ENCODE results near the gene GBX2. TPM values are rescaled to one million over a fixed set of nuclear protein-coding genes. Genes with fewer than 3 reads are reported as not detected.

GBX2 gene
- not detected for total RNA-seq

GRCh38 chr2:236168110-236169080, at the start of gene GBX2:
TSS of gene GBX2 (minus strand) at chr2:236168386. CDS start at chr2:236167971, 415 bp downstream.
- Histone ChIP-seq H3K4me3 (peak within 1 kb of the TSS; percentile 8 to 65 (median 32)), H3K27ac (no peak within 1 kb of the TSS), H3K4me1 (peaks cover 44 to 95% (median 54%) of the 10 kb centered on the region in 3 donors), H3K27me3 (peaks cover 76 to 100% (median 84%) of the 10 kb centered on the region in 4 donors), H3K9me3 (no peaks in the 10 kb centered on the region), H3K36me3 (no peaks in the 10 kb centered on the region)
- intact Hi-C loops (cut with DNase I) = no loop called here
- WGBS, 2 donors = 5 to 7% methylated on average over 3 to 22 of the region's 105 CpGs
- TF ChIP-seq CTCF (IDR thresholded peaks at IDR 0.05) (no peak), POLR2A (IDR thresholded peaks at IDR 0.05) (no peak)
- DNase-seq = no peak

- no peaks in the 10 kb centered on the region for H3K36me3 ChIP-seq
- H3K4me3 ChIP-seq = no peak overlapping the region
- H3K27me3 ChIP-seq = peaks cover 0 to 51% (median 0%) of the 10 kb centered on the region in 4 donors
- H3K9me3 ChIP-seq = no peaks in the 10 kb centered on the region
- no peak overlapping the region for H3K27ac ChIP-seq
- DNase-seq = no peak
- TF ChIP-seq CTCF (IDR thresholded peaks at IDR 0.05) (no peak), POLR2A (IDR thresholded peaks at IDR 0.05) (no peak)
- 32 to 34% methylated on average over 3 to 4 of the region's 4 CpGs for WGBS, 2 donors
- intact Hi-C loops (cut with DNase I) = no loop called here
- no peaks in the 10 kb centered on the region for H3K4me1 ChIP-seq
Measured at GRCh38 chr2:236217926-236218325, 49.7 kb upstream of the GBX2 start.

- TF ChIP-seq CTCF (IDR thresholded peaks at IDR 0.05) = no peak
- no peak for TF ChIP-seq POLR2A (IDR thresholded peaks at IDR 0.05)
- H3K9me3 ChIP-seq = no peaks in the 10 kb centered on the region
- H3K27ac ChIP-seq = no peak overlapping the region
- no peak for DNase-seq
- H3K4me1 ChIP-seq = no peaks in the 10 kb centered on the region
- 93 to 94% methylated on average over 2 to 7 of the region's 7 CpGs for WGBS, 2 donors
- no peaks in the 10 kb centered on the region for H3K36me3 ChIP-seq
- intact Hi-C loops (cut with DNase I) = no loop called here
- H3K27me3 ChIP-seq = peaks cover 0 to 61% (median 0%) of the 10 kb centered on the region in 4 donors
- no peak overlapping the region for H3K4me3 ChIP-seq
Measured at GRCh38 chr2:236216711-236217110, 48.5 kb upstream of the GBX2 start.

- Histone ChIP-seq H3K4me3 (no peak overlapping the region), H3K4me1 (no peaks in the 10 kb centered on the region), H3K27ac (no peak overlapping the region), H3K36me3 (no peaks in the 10 kb centered on the region), H3K27me3 (peaks cover 0 to 70% (median 0%) of the 10 kb centered on the region in 4 donors), H3K9me3 (no peaks in the 10 kb centered on the region)
- 85 to 89% methylated on average over 12 of the region's 12 CpGs for WGBS, 2 donors
- DNase-seq = no peak
- intact Hi-C loops (cut with DNase I) = no loop called here
- no peak for TF ChIP-seq CTCF (IDR thresholded peaks at IDR 0.05)
- TF ChIP-seq POLR2A (IDR thresholded peaks at IDR 0.05) = no peak
Measured at GRCh38 chr2:236215761-236216333, 47.7 kb upstream of the GBX2 start.

GRCh38 chr2:236215196-236215595, 47.0 kb upstream of the GBX2 start:
- peaks cover 0 to 77% (median 0%) of the 10 kb centered on the region in 4 donors for H3K27me3 ChIP-seq

More at GRCh38 chr2:236215196-236215595, 47.0 kb upstream of the GBX2 start:
- DNase-seq = no peak
- H3K4me1 ChIP-seq = no peaks in the 10 kb centered on the region
- no peak overlapping the region for H3K4me3 ChIP-seq
- TF ChIP-seq CTCF (IDR thresholded peaks at IDR 0.05) (no peak), POLR2A (IDR thresholded peaks at IDR 0.05) (no peak)
- no peaks in the 10 kb centered on the region for H3K36me3 ChIP-seq
- intact Hi-C loops (cut with DNase I) = no loop called here
- H3K9me3 ChIP-seq = no peaks in the 10 kb centered on the region
- H3K27ac ChIP-seq = no peak overlapping the region
- WGBS, 2 donors = 45 to 54% methylated on average over 3 to 5 of the region's 6 CpGs

Data from esophagus squamous epithelium (tissue), 5 donors.